Measurements from ENCODE around the gene SYNE2.
"Not testable (repeated sequence)": the region's sequence is repeated elsewhere in the genome, so short reads cannot be mapped to it uniquely, and the experiment has no call there.

SYNE2 gene

GRCh38 chr14:64091217-64091616 lies 238.4 kb downstream of the SYNE2 start:
- no peak for DNase-seq

- no peak for DNase-seq
Observed at GRCh38 chr14:64092338-64092737, 239.5 kb downstream of the SYNE2 start.

- no peak for DNase-seq
Observed at GRCh38 chr14:64092940-64093339, 240.1 kb downstream of the SYNE2 start.

GRCh38 chr14:64095620-64096019 lies 242.8 kb downstream of the SYNE2 start:
- no peak for DNase-seq

- DNase-seq, result no peak
Observed at GRCh38 chr14:64098120-64098519, 245.3 kb downstream of the SYNE2 start.

GRCh38 chr14:64107438-64107837 lies 254.6 kb downstream of the SYNE2 start:
- no peak for DNase-seq

- DNase-seq, result no peak
Observed at GRCh38 chr14:64109819-64110554, 257.2 kb downstream of the SYNE2 start.

GRCh38 chr14:64110802-64111201 lies 258.0 kb downstream of the SYNE2 start:
- DNase-seq, result no peak

- no peak for DNase-seq
Observed at GRCh38 chr14:64112867-64113678, 260.3 kb downstream of the SYNE2 start.

- no peak for DNase-seq
Observed at GRCh38 chr14:64114166-64114565, 261.4 kb downstream of the SYNE2 start.

- no peak for DNase-seq
Observed at GRCh38 chr14:64114796-64115195, 262.0 kb downstream of the SYNE2 start.

- DNase-seq, result no peak
Observed at GRCh38 chr14:64115401-64115800, 262.6 kb downstream of the SYNE2 start.

- DNase-seq, result peak; percentile 48
Observed at GRCh38 chr14:64117671-64118402, 265.0 kb downstream of the SYNE2 start.

GRCh38 chr14:64118403-64118742 lies 265.6 kb downstream of the SYNE2 start:
- not testable (repeated sequence) for DNase-seq

- DNase-seq, result no peak
Observed at GRCh38 chr14:64118892-64119291, 266.1 kb downstream of the SYNE2 start.

GRCh38 chr14:64119500-64119899 lies 266.7 kb downstream of the SYNE2 start:
- no peak for DNase-seq

- no peak for DNase-seq
Observed at GRCh38 chr14:64119980-64120379, 267.2 kb downstream of the SYNE2 start.

- DNase-seq, result no peak
Observed at GRCh38 chr14:64123241-64123822, 270.5 kb downstream of the SYNE2 start.

- no peak for DNase-seq
Observed at GRCh38 chr14:64125270-64125669, 272.5 kb downstream of the SYNE2 start.

- DNase-seq, result no peak
Observed at GRCh38 chr14:64126548-64126947, 273.7 kb downstream of the SYNE2 start.

- no peak for DNase-seq
Observed at GRCh38 chr14:64137657-64138290, 285.0 kb downstream of the SYNE2 start.

- DNase-seq, result peak; percentile 49
Observed at GRCh38 chr14:64147126-64147790, 294.5 kb downstream of the SYNE2 start.
